Measurements from ENCODE around the gene CDT1. TPM values are rescaled to one million over a fixed set of nuclear protein-coding genes. Genes with fewer than 3 reads are reported as not detected.
A peak's percentile ranks its signal among the peaks of the same experiment; 100 is the strongest.

Gene CDT1
- total RNA-seq, 2 donors from 2014 or later = 0.71 TPM; not detected in 1

DNA sequence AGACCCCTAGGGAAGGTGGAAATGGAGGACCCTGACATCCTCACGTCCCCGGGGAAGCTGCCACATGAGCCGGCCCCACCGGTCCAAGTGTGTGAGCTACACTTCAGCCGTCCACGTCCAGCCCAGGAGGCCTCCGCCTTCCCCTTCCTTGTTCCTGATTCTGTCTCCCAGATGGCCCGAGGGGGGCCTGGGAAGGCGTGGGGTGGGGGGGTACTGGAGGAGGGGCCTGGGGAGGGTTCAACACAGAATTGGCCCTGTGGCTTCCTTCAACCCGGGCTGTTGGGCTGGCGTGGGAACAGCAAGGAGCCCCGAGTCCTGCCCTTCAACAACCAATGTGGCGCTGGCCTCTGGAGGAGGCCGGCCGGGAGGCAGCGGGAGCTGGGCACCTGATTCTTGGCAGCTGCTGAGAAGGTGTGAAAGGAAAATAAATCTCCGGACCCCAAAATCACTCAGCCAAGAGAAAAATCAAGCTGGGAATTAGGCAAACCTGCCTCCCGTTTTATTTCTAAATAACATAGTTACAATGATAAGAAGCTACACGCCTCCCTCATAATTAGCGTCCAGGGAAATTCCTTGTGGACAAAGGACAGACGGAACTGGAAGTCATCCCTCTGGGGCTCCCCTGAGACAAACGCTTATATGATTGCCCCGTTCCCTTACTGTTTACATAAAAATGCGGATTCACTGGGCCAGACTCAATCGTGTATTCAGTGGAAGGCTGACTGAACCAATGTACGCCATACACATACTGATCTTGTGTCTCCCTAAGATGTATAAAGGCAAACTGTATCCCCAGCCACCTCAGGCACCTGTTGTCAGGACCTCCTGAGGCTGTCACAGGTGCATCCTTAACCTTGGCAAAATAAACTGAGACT lies 9.9 kb downstream of the CDT1 start:
- H3K4me1 ChIP-seq (ENCODE audit: control insufficient read depth in 1 of 2, low read depth in 2 of 2) = peaks cover 11 to 34% of the 10 kb centered on the region in 2 donors
- no peaks in the 10 kb centered on the region for H3K27me3 ChIP-seq (replicated peaks; ENCODE audit: insufficient read depth)
- no peak for DNase-seq (ENCODE audit: low spot score)
- peaks cover 11% of the 10 kb centered on the region for H3K36me3 ChIP-seq
- TF ChIP-seq, protein P1, sequence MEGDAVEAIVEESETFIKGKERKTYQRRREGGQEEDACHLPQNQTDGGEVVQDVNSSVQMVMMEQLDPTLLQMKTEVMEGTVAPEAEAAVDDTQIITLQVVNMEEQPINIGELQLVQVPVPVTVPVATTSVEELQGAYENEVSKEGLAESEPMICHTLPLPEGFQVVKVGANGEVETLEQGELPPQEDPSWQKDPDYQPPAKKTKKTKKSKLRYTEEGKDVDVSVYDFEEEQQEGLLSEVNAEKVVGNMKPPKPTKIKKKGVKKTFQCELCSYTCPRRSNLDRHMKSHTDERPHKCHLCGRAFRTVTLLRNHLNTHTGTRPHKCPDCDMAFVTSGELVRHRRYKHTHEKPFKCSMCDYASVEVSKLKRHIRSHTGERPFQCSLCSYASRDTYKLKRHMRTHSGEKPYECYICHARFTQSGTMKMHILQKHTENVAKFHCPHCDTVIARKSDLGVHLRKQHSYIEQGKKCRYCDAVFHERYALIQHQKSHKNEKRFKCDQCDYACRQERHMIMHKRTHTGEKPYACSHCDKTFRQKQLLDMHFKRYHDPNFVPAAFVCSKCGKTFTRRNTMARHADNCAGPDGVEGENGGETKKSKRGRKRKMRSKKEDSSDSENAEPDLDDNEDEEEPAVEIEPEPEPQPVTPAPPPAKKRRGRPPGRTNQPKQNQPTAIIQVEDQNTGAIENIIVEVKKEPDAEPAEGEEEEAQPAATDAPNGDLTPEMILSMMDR (IDR thresholded peaks at IDR 0.05) = no peak
- no peaks in the 10 kb centered on the region for H3K9me3 ChIP-seq
- no peak for ATAC-seq (ENCODE audit: insufficient number of reproducible peaks, low FRiP score, low read depth)
- peak overlapping the region; percentile 78 to 93 for H3K27ac ChIP-seq
- no peak overlapping the region for H3K4me3 ChIP-seq

DNA sequence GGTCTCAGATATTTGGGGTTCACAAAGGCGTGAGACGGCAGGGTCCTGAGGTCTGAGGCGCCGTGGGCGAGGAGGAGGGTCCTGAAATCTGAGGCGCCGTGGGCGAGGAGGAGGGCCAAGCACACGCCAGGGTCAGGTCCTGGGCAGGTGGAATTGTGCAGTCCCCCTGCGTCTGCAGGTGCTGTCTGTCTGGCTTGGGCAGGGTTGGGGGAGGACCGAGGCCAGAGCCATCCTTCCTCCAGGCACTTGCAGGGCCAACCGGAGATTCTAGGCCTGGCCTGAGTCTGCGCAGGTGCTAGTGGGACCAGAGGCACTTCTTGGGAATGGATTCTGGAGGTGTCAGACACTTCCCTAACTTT lies 10.5 kb downstream of the CDT1 start:
- Histone ChIP-seq H3K4me3 (no peak overlapping the region), H3K9me3 (no peaks in the 10 kb centered on the region), H3K4me1 (ENCODE audit: control insufficient read depth in 1 of 2, low read depth in 2 of 2) (peaks cover 11 to 34% of the 10 kb centered on the region in 2 donors), H3K27ac (no peak overlapping the region), H3K36me3 (peaks cover 8% of the 10 kb centered on the region), H3K27me3 (replicated peaks; ENCODE audit: insufficient read depth) (no peaks in the 10 kb centered on the region)
- TF ChIP-seq, protein P1 (IDR thresholded peaks at IDR 0.05) = no peak
- ATAC-seq (ENCODE audit: insufficient number of reproducible peaks, low FRiP score, low read depth) (no peak), DNase-seq (ENCODE audit: low spot score) (no peak)

DNA sequence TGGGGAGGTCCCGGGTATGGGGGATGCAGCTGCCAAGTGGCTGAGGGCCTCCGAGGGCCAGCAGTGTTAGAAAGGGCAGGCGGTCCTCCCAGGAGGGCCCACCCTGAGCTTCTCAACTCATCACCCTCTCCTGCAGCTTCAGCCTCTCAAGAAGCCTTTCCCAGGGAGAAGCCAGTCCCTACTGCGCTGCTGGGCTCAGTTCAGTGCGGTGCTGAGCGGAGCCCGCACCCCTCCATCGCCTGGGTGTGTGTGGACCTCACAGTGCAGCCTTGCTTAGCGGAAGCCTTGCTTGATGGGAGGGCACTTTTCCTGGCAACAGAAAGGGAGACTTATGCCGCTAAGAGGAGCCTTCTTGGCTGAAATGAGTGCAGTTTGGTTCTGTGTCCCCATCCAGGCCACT lies 11.6 kb downstream of the CDT1 start:
- no peak for ATAC-seq (ENCODE audit: insufficient number of reproducible peaks, low FRiP score, low read depth)

DNA sequence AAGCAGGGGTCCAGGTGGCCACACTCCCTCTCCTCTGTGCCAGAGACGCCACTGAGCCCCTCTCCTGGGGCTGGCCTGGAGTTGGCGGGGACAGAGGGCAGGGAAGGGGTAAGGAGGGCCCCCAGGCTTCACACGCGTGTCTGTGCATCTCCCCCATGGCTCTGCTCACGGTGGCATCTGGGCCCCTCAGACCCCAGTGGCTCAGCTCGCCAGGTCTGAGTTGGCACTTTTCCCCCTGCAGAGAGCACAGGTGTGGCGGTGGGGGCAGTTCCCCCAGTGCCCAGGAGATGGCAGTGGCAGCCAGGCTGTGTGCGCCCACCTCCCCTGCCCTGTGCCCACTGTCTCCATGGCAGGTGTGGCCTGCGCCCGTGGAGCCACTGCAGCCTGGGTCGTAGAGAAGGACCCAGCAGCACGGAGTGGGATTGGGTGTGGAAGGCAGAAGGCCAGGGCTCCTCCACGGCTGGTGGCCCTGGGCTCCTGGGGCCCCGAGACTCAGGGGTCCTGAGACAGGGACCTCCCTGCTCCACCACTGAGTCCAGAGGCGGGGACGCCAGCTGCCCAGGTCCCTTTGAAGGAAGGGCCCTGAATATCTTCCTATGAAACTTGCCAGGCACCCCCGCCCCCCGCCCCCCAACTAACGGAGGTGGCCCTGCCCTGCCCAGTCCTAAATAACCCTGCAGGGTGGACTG lies 12.5 kb downstream of the CDT1 start:
- Histone ChIP-seq H3K27ac (no peak overlapping the region), H3K27me3 (replicated peaks; ENCODE audit: insufficient read depth) (no peaks in the 10 kb centered on the region), H3K4me1 (ENCODE audit: control insufficient read depth in 1 of 2, low read depth in 2 of 2) (peaks cover 0 to 17% of the 10 kb centered on the region in 2 donors), H3K4me3 (no peak overlapping the region), H3K9me3 (no peaks in the 10 kb centered on the region), H3K36me3 (no peaks in the 10 kb centered on the region)
- DNase-seq (ENCODE audit: low spot score) (no peak), ATAC-seq (ENCODE audit: insufficient number of reproducible peaks, low FRiP score, low read depth) (no peak)
- TF ChIP-seq, protein P1 (IDR thresholded peaks at IDR 0.05) = peak; percentile 33

More for the DNA sequence above, 11.6 kb downstream of the CDT1 start:
- Histone ChIP-seq H3K9me3 (no peaks in the 10 kb centered on the region), H3K27me3 (replicated peaks; ENCODE audit: insufficient read depth) (no peaks in the 10 kb centered on the region), H3K4me3 (no peak overlapping the region), H3K4me1 (ENCODE audit: control insufficient read depth in 1 of 2, low read depth in 2 of 2) (peaks cover 7 to 25% of the 10 kb centered on the region in 2 donors), H3K27ac (no peak overlapping the region), H3K36me3 (no peaks in the 10 kb centered on the region)
- no peak for DNase-seq (ENCODE audit: low spot score)
- TF ChIP-seq, protein P1 (IDR thresholded peaks at IDR 0.05) = no peak

All from thoracic aorta (tissue), 2 donors.